Left ventricle myocardium inferior (tissue), 1 donor: ENCODE results near the gene ASB18. TPM values are rescaled to one million over a fixed set of nuclear protein-coding genes. Genes with fewer than 3 reads are reported as not detected.

ENCODE experiments used
- DNase-seq: peaks from one replicate; pipeline ENCODE4 v3.0.0-alpha.2; 2020
- H3K27ac ChIP-seq: fragments of 200-600 bp; replicated peaks from 2 replicates; pipeline ENCODE4 v1.8.0; 2021
- H3K27me3 ChIP-seq: fragments of 200-600 bp; 2 replicates; pipeline ENCODE4 v1.8.0; 2021; ENCODE audit warnings: low read depth
- H3K36me3 ChIP-seq: fragments of 200-600 bp; 2 replicates; pipeline ENCODE4 v1.8.0; 2021
- H3K4me1 ChIP-seq: fragments of 200-600 bp; 2 replicates; pipeline ENCODE4 v1.8.0; 2021
- H3K4me3 ChIP-seq: fragments of 200-600 bp; 2 replicates; pipeline ENCODE4 v1.8.0; 2021; ENCODE audit warnings: mild to moderate bottlenecking, moderate library complexity
- H3K9me3 ChIP-seq: fragments of 200-600 bp; replicated peaks from 2 replicates; pipeline ENCODE4 v1.8.0; 2021
- intact Hi-C: fragments of 100-400 bp; cut with micrococcal nuclease; formaldehyde crosslinking; loops from one replicate; pipeline ENCODE4 v1.11.0; 2022
- total RNA-seq: library from RNA; stranded (reverse); fragmentation: NEBNext Ultra II Directional; extraction: Animal tissue kit (Norgen Biotek cat#: 25700); gene quantifications from one replicate; pipeline ENCODE4 v1.2.1, GENCODE V29; 2021
- TF ChIP-seq, protein P1 (sequence below): fragments of 200-600 bp; IDR thresholded peaks from 2 replicates; pipeline ENCODE4 v1.8.0; 2021; ENCODE audit warnings: antibody characterized with exemption, mild to moderate bottlenecking, borderline replicate concordance
- donor health status: DM: no; HTN: yes; CAD: no; lungs with severe emphysema.

ASB18 gene
- total RNA-seq, 1 donor from 2014 or later: 11.3 TPM

DNA sequence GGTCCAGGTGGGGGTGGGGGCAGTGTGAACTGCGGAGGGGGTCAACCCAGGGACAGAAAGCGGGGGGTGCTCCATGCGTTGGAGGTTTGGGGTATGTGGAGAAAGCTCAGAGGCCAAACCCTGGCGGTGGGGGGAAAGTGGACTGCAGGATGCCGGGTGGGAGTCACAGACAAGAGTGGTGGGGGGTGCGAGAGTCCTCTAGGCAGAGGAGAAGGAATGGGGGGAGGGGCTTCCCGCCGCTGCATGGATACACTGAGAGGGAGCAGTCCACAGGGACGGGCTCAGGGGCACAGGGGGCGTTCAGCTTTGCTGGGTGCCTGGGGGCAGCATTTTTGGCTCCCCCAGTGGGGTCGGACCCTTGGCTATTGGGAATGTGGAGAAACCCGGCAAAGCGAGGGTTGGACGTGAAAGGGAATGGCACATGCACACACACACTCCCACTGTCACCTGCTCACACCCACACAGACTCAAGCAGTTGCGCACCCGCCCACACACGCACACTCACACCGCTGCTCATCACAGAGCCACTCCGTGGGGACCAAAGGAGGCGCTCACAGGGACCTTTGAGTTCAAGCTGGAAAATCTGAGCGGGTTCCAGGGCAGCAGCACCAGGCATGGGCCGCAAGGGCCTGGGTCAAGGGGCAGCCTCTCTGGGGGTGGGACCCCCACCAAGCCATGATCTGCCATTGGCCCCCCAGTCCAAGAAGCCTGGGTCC lies 103.7 kb downstream of the ASB18 start:
- no peak for DNase-seq
- TF ChIP-seq, protein P1, sequence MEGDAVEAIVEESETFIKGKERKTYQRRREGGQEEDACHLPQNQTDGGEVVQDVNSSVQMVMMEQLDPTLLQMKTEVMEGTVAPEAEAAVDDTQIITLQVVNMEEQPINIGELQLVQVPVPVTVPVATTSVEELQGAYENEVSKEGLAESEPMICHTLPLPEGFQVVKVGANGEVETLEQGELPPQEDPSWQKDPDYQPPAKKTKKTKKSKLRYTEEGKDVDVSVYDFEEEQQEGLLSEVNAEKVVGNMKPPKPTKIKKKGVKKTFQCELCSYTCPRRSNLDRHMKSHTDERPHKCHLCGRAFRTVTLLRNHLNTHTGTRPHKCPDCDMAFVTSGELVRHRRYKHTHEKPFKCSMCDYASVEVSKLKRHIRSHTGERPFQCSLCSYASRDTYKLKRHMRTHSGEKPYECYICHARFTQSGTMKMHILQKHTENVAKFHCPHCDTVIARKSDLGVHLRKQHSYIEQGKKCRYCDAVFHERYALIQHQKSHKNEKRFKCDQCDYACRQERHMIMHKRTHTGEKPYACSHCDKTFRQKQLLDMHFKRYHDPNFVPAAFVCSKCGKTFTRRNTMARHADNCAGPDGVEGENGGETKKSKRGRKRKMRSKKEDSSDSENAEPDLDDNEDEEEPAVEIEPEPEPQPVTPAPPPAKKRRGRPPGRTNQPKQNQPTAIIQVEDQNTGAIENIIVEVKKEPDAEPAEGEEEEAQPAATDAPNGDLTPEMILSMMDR: no peak
- H3K9me3 ChIP-seq: no peaks in the 10 kb centered on the region
- peaks cover 25% of the 10 kb centered on the region for H3K4me1 ChIP-seq
- intact Hi-C loops: no loop called here
- no peak overlapping the region for H3K4me3 ChIP-seq
- peaks cover 98% of the 10 kb centered on the region for H3K27me3 ChIP-seq
- no peak overlapping the region for H3K27ac ChIP-seq
- no peaks in the 10 kb centered on the region for H3K36me3 ChIP-seq

DNA sequence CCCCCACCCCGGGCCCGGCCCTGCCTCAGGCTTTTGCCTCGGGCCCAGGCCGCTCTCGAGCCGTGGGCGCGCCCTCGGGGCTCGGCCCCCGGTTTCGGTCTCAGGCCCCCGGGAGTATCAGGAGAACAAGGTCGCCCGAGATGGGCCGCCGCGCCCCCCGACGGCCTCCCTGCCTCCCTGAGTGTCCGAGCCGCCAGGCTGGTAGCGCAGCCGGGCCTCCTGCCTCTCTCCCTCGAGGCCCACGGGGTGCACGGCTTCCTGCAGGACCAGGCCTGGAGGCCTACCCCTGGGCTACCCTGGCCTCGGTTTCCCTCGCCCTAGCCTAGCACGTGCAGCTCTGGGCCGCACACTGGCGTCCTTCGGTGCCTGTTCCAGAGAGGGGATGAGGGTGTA lies 104.4 kb downstream of the ASB18 start:
- Histone ChIP-seq H3K4me1 (peaks cover 18% of the 10 kb centered on the region), H3K9me3 (no peaks in the 10 kb centered on the region), H3K27ac (no peak overlapping the region), H3K27me3 (peaks cover 94% of the 10 kb centered on the region), H3K36me3 (no peaks in the 10 kb centered on the region), H3K4me3 (no peak overlapping the region)
- DNase-seq: no peak
- intact Hi-C loops: no loop called here
- TF ChIP-seq, protein P1: no peak

DNA sequence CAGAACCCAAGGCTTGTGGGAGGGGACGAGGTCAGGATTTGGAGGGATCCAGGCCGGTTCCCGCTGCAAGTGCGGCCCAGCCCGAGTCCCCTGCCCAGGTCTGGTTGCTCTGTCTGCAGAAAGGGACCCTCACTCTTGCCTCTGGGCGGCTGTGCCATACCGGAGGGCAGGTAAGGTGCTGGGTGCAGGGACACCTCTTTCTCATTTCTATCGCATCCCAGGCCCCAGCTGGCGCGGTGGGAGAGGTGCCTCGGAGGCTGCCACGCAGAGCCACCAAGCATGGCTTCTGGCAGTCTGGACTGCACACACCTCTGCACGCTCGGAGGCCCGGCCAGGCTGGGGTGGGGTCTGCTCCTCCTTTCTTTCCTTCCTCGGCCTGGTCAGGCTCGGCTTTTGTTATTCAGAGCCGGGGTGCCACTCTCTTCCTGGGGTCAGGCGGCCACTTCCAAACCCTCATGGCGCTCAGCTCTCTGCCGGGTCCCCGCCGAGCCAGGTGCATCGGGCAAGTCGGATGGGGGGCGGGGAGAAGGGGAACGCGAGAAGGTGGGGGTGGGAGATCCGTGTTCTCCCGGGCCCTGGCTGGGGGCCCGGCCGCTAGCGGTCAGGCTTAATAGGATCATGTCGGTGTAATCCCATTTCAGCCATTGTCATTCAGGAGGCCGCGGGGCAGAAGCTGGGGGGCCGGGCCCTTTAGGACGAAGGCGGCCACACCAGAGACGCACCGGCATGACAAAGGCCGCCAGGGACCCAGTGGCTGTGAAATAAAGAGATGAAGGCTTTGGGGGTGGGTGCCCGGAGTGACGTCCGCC lies 105.0 kb downstream of the ASB18 start:
- TF ChIP-seq, protein P1: no peak
- Histone ChIP-seq H3K36me3 (no peaks in the 10 kb centered on the region), H3K4me3 (no peak overlapping the region), H3K27ac (no peak overlapping the region), H3K9me3 (no peaks in the 10 kb centered on the region), H3K4me1 (peaks cover 12% of the 10 kb centered on the region), H3K27me3 (peaks cover 93% of the 10 kb centered on the region)
- intact Hi-C loops: no loop called here
- DNase-seq: no peak

DNA sequence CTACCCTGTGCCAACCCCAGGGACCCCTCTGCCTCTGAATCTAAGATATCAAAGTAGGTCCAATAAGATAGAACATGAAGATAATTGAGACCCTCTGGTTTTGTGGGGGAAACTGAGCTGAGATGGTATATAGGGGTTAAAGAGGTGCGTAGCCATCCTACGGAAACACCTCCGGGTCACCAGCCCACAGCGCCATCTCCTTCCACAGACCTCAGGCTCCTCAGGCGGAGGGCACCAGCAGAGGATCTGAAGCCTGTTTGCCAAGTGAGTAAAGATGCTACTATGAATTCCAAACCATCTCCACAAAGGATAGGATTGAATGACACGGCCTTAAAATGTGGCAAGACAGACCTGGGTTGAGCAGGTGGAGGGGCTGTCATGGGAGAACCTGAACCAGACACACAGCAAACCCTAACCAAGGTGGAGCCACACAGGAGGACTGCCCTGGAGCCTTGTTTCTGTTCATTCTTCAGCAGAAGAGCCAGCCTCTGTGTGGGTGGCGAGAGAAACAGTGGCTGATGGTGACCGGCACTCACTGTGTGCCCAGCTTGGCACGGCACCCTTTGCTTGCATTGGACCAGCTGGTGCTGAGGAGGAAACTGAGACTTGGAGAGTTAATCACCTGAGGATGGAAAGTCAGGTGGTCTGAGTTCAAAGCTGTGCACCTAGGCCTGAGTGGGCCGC lies 106.2 kb downstream of the ASB18 start:
- H3K4me1 ChIP-seq: no peaks in the 10 kb centered on the region
- peaks cover 93% of the 10 kb centered on the region for H3K27me3 ChIP-seq
- no peaks in the 10 kb centered on the region for H3K36me3 ChIP-seq
- DNase-seq: no peak
- H3K27ac ChIP-seq: no peak overlapping the region
- intact Hi-C loops: no loop called here
- TF ChIP-seq, protein P1: no peak
- peaks cover 7% of the 10 kb centered on the region for H3K9me3 ChIP-seq
- no peak overlapping the region for H3K4me3 ChIP-seq

DNA sequence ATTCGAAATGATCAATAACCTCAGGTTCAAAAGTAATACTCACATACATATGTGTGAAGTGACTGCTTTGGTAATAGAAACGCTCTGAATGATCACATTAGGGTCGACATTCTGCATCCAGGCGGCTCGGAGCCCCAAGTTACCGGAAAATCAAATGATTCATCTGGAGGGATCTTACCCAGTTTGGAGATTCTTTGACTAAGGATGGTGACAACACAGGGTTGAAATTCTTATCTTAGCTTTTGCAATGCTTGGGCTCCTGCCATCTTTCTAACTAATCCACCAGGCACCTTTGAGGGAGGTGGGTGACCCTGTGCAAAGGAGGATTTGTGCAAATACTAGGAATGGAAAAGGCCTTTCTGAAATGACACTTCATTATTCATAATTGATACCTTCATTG lies 106.8 kb downstream of the ASB18 start:
- Histone ChIP-seq H3K27ac (no peak overlapping the region), H3K36me3 (no peaks in the 10 kb centered on the region), H3K4me3 (no peak overlapping the region), H3K9me3 (peaks cover 13% of the 10 kb centered on the region), H3K4me1 (no peaks in the 10 kb centered on the region), H3K27me3 (peaks cover 91% of the 10 kb centered on the region)
- intact Hi-C loops: no loop called here
- TF ChIP-seq, protein P1: no peak
- no peak for DNase-seq
